Measurements from ENCODE around the gene INSYN2A.

GRCh38 chr10:127184582-127184981, 11.8 kb downstream of the INSYN2A start:
- no peak for TF ChIP-seq CTCF (IDR thresholded peaks at IDR 0.05; ENCODE audit: extremely low read depth in 1 of 2, insufficient read depth in 1 of 2, low read depth in 1 of 2, low read length in 2 of 2)
- no peak for TF ChIP-seq POLR2A (IDR thresholded peaks at IDR 0.05; ENCODE audit: low read depth, low read length)
